HG03571 (cell line): ENCODE data around the gene UBE2J2.
A peak's percentile ranks its signal among the peaks of the same experiment; 100 is the strongest.
"Not testable (repeated sequence)": the region's sequence is repeated elsewhere in the genome, so short reads cannot be mapped to it uniquely, and the experiment has no call there.

Source experiments
- ATAC-seq: cut with Tn5 transposase; IDR thresholded peaks from one replicate; pipeline ENCODE4 v1.9.1; 2021; ENCODE audit not compliant: unreplicated experiment

UBE2J2 gene

GRCh38 chr1:1273512-1274298 lies at the start of gene UBE2J2:
UBE2J2 (minus strand) TSS chr1:1273854; CDS start chr1:1267992, 5,862 bp downstream.
- peak; percentile 70 for ATAC-seq

- no peak for ATAC-seq
Measured at GRCh38 chr1:1322952-1323351, 49.3 kb upstream of the UBE2J2 start.

- ATAC-seq = no peak
Measured at GRCh38 chr1:1322418-1322817, 48.8 kb upstream of the UBE2J2 start.

- ATAC-seq = no peak
Measured at GRCh38 chr1:1321477-1321876, 47.8 kb upstream of the UBE2J2 start.

- no peak for ATAC-seq
Measured at GRCh38 chr1:1320666-1321448, 47.2 kb upstream of the UBE2J2 start.

- no peak for ATAC-seq
Measured at GRCh38 chr1:1319646-1319941, 45.9 kb upstream of the UBE2J2 start.

- ATAC-seq = no peak
Measured at GRCh38 chr1:1318777-1319645, 45.4 kb upstream of the UBE2J2 start.

- ATAC-seq = no peak
Measured at GRCh38 chr1:1318131-1318652, 44.5 kb upstream of the UBE2J2 start.

GRCh38 chr1:1317420-1317819 lies 43.8 kb upstream of the UBE2J2 start:
- ATAC-seq = no peak

GRCh38 chr1:1316199-1316598 lies 42.5 kb upstream of the UBE2J2 start:
- not testable (repeated sequence) for ATAC-seq

GRCh38 chr1:1315435-1315954 lies 41.8 kb upstream of the UBE2J2 start:
- ATAC-seq = no peak

GRCh38 chr1:1314678-1315335 lies 41.2 kb upstream of the UBE2J2 start:
- ATAC-seq = no peak

- no peak for ATAC-seq
Measured at GRCh38 chr1:1314237-1314586, 40.6 kb upstream of the UBE2J2 start.

- ATAC-seq = no peak
Measured at GRCh38 chr1:1313500-1314236, 40.0 kb upstream of the UBE2J2 start.

- no peak for ATAC-seq
Measured at GRCh38 chr1:1312450-1313314, 39.0 kb upstream of the UBE2J2 start.

GRCh38 chr1:1311107-1312104 lies 37.8 kb upstream of the UBE2J2 start:
- no peak for ATAC-seq

GRCh38 chr1:1310476-1311053 lies 36.9 kb upstream of the UBE2J2 start:
- ATAC-seq = no peak

GRCh38 chr1:1310109-1310385 lies 36.4 kb upstream of the UBE2J2 start:
- no peak for ATAC-seq
